Head of caudate nucleus (tissue), 42 donors: ENCODE results near the gene TEX48.

Experiments used
- DNase-seq, 42 donors: peaks; one replicate each; pipeline versions ENCODE4 v3.0.0 to v3.0.0-alpha.2; 2020 to 2021; ENCODE audit warnings: mixed read lengths in 7 of 42
- intact Hi-C: fragments of 100-400 bp; cut with DNase I; formaldehyde crosslinking; loops from one replicate; pipeline ENCODE4 v1.15.0; 2022

TEX48 gene

DNA sequence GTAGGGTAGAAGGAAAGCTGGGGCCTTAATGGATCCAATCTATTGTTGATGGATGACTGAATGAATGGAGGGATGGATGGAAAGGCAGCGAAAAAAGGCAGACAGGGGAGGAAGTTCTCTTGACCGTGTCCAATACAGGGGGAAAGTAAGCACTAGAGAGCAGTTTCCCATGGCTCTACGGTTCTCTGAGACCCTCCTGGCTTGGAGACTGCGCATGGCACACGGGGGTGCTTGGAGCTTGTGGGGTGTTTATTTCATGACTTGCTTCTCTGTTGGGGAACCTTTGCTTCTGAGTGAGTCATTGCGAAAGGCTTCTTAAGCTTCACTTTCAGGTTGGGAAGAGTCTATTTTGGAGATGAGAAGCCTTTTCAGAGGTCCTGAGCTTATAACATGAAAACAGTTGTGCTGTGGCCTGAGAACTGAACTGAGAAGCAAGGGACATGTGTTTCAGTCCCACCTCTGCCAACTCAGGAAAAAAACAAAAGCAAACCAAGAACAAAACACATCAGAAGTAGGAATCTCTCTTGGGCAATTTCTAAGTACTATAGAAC is 12.8 kb upstream of the TEX48 start:
- intact Hi-C loops: no loop called here
- DNase-seq: no peak

DNA sequence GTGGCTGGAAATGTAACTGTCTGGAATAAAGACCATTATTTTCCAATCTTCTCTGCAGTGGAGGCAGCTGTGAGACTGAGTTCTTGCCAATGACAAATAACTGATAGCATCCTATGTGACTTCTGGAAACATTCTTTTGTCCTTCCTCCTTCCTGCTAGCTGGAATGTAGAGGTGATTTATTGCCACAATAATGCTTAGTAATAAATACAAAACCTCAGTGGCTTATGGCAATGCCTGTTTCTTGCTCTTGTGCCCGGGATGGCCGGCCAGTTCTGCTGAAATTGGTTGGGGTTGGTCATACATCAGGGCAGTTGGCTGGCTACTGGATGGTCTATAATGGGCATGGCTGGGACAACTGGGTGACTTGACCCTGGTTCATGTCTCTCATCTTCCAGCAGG is 12.2 kb upstream of the TEX48 start:
- intact Hi-C loops: no loop called here
- DNase-seq: no peak

- intact Hi-C loops: no loop called here
- DNase-seq: no peak
These were observed 11.4 kb upstream of the TEX48 start for GRCh38 chr9:114693248-114693855.

GRCh38 chr9:114691956-114692295 is 9.9 kb upstream of the TEX48 start:
- no peak for DNase-seq
- intact Hi-C loops: no loop called here

DNA sequence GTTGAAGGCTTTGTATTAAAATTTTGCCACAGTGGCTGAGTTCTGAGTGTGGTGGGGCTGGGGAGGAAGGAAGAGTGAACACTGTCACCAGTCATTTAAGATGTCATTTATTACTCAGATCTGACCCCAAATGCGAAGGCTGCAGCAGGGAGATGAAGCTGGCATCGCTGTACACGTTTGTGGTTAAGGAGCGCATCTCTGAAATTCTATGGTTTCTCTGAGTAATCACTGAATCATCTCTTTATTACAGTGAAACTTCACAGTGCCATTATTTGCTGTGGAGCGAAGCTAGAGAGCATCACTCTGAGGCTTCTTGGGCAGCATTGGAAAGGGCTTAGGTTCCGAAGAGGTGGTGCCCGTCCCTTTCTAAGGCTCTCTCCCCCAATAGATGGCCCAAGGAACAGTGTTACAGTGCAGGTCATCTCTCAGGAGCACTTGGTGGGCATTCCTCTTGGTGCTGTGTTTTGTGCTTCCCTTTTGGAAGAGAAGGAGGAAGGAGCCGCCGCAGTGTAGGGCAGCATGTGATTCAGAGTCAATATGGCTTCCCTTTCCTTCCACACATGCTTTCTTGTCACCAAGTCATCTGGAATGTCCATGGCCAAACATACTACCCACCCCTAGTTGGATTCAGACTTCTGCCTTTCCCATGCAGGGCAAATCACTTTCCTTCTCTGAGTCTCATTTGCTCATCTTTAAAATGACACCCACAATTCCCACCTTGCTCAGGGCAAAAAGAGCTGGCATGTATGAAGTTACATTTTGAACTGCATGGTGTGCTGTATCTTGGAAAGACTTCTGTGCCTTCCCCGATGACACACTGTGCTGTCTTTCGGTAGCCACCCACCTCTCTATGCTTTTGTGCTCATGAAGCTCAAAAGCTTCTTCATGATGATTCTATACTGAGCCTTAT is 9.3 kb upstream of the TEX48 start:
- intact Hi-C loops: no loop called here
- peak in 26 of 42 donors; percentile 6 to 76 (median 35) for DNase-seq

- intact Hi-C loops: no loop called here
- DNase-seq: no peak
These were observed 8.3 kb upstream of the TEX48 start for GRCh38 chr9:114690308-114690707.

DNA sequence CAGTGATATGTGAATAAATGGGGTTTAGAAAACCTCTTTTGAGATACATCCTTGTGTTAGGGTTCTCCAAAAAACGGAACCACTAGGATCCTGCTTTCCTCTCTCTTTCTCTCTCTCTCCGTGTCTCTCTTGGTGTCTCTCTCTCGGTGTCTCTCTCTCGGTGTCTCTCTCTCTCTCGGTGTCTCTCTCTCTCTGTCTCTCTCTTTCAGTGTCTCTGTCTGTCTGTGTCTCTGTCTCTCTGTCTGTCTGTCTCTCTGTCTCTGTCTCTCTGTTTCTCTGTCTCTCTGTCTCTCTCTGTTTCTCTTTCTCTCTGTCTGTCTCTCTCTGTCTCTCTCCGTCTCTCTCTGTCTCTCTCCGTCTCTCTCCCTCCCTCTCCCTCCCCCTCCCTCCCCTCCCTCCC is 7.8 kb upstream of the TEX48 start:
- intact Hi-C loops: loop anchor here (5.0 kb wide), 1 partner anchor 322 kb away; no protein-coding TSS in a partner anchor
- DNase-seq: no peak

- DNase-seq: no peak
- intact Hi-C loops: loop anchor here (5.0 kb wide), 1 partner anchor 323 kb away; no protein-coding TSS in a partner anchor
These were observed 7.1 kb upstream of the TEX48 start for GRCh38 chr9:114688909-114689610.

- intact Hi-C loops: loop anchor here (5.0 kb wide), 1 partner anchor 324 kb away; no protein-coding TSS in a partner anchor
- DNase-seq: no peak
These were observed 6.4 kb upstream of the TEX48 start for GRCh38 chr9:114688379-114688778.

GRCh38 chr9:114687034-114687433 is 5.0 kb upstream of the TEX48 start:
- intact Hi-C loops: loop anchor here (5.0 kb wide), 1 partner anchor 325 kb away; no protein-coding TSS in a partner anchor
- no peak for DNase-seq

DNA sequence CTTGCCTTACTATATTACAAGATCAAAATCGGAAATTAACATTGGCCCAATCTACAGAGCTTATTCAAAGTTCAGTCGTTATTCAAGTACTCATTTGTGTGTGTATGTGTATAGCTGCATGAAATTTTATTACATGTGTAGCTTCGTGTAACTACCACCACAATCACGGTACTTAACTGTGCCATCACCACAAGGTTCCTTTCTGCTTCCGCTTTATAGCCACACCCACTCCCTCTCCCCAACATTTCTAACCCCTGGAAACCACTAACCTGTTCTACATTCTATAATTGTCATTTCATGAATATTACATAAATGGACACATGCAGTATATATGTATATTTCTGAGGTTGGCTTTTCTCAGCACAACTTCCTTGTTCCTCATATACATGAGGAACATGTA is 4.0 kb upstream of the TEX48 start:
- no peak for DNase-seq
- intact Hi-C loops: loop anchor here (5.0 kb wide), 1 partner anchor 326 kb away; no protein-coding TSS in a partner anchor

DNA sequence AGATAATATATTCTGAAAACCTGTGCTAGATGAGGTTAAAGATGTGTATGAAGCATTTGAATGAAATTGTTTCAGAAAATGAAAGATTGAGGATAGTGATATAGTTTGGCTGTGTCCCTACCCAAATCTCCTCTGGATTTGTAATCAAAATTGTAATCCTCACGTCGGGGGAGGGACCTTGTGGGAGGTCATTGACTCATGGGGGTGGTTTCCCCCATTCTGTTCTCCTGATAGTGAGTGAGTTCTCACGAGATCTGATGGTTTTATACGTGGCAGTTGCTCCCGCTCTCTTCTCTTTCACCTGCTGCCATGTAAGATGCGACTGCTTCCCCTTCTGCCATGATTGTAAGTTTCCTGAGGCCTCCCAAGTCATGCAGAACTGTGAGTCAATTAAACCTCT is 2.0 kb upstream of the TEX48 start:
- intact Hi-C loops: loop anchor here (5.0 kb wide), 1 partner anchor 228 kb away; no protein-coding TSS in a partner anchor
- DNase-seq: no peak

GRCh38 chr9:114682846-114683245 is 854 bp upstream of the TEX48 start:
- intact Hi-C loops: loop anchor here (5.0 kb wide), 1 partner anchor 229 kb away; no protein-coding TSS in a partner anchor
- no peak for DNase-seq

DNA sequence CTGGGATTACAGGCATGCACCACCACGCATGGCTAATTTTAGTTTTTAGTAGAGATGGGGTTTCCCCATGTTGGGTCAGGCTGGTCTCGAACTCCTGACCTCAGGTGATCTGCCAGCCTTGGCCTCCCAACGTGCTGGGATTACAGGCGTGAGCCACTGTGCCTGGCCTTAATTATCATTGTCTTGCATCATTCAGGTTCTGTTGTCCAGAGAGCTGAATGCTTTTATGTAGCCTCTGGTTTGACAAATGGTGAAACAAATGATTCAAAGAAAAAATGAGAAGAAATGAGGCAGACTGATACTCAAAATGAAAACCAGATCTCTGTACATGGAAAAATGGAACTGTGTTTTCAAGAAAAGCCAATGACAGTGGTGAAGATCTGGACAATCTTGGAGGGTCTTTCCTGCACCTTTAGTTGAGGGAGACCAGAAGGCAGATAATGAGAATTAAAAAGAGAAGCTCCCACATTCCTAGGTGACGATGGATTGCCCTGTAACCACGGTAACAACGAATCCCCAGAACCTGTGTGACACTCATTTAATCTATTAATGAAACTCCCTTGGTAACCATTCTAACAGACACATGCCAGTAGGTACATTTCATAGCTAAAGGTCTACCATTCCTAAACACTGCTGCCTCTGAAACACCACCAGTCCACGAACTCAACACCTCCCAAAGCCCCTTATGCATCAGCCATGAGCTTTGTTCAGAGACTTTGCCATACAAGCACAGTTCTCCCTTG is 1.6 kb downstream of the TEX48 start:
- DNase-seq: peak in 8 of 42 donors; percentile 6 to 48 (median 29)
- intact Hi-C loops: loop anchor here (5.0 kb wide), 1 partner anchor 232 kb away; no protein-coding TSS in a partner anchor

DNA sequence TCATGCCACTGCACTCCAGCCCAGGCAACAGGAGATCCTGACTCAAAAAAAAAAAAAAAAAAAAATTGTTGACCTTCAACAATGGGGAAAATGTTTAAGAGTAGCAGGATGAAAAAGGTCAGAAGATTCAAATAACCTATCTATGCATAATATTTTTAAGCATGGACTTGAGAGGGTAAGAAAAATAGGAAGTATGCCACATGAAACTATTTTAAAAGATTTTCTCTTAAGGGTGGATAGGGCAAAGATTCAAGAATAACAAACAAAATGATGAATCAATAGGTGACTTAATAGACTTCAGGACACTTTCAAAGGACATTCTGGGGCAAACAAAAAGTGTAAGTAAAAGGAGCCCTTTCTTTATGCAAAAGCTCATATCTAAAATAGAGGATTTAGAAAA is 3.2 kb downstream of the TEX48 start:
- no peak for DNase-seq
- intact Hi-C loops: no loop called here

DNA sequence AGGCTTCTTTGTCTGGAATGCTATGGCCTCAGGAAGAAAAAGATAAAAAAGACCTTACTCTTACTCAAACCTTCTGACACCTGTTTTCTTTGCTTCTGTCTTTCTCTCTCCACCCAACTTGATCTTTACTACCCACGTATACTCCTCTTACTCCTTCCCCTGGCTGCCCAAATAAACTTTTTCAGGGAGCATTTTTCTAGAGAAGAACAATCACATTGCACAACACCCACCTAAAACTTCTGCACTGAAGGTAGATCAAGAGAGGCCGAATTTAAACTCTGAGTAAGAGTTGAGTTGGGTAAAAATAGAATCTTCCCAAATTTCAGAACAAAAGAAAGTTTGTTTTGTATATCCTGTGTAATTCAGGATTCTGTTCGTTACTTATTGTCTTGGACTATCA is 3.9 kb downstream of the TEX48 start:
- intact Hi-C loops: no loop called here
- DNase-seq: peak in 1 of 42 donors; percentile 39

DNA sequence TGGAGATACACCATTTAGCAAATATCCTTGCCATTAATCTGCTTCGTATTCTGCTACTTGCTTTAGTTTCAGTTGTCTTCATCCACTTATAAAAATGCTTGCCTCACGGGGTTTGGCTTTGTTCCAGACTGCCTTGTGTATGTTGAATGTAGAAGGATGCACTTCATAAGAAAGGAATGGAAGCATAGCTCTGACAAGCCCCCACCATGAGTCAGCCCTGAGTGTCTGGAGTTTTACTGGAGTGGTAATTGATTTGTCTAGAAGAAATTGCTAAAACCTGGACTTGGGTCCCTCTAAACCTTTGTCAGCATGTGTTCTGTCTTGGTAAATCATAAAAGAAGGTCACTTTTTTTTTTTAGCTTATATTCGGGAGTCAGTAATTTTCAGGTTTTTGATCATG is 4.6 kb downstream of the TEX48 start:
- intact Hi-C loops: no loop called here
- peak in 6 of 42 donors; percentile 10 to 47 (median 18) for DNase-seq

DNA sequence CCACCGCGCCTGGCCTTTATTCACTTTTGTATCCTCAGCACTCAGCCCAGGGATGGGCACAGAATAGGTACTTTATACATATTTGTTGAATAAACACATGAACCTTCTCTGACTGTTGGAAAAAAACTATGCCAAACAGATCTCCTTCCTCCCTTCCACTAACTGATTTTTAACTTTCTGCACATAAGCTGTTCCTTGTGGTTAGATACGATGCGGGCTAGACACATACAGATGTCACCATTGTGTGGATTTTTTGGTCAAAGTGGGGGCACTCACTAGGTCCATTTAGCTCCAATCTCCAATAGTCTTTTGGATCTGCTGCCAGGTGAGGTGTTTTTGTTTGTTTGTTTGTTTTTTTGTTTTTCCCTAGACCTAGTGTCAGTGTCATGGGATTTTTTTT is 5.1 kb downstream of the TEX48 start:
- intact Hi-C loops: no loop called here
- DNase-seq: no peak
